ENCODE results near the gene RXRA. TPM values are rescaled to one million over a fixed set of nuclear protein-coding genes. Genes with fewer than 3 reads are reported as not detected.

The RXRA gene
- total RNA-seq, 1 donor from 2014 or later: 33.4 TPM

GRCh38 chr9:134346151-134346550 is 19.9 kb downstream of the RXRA start:
- Histone ChIP-seq H3K79me2 (ENCODE audit: insufficient read depth, low read length) (peaks cover 100% of the 10 kb centered on the region), H3K9ac (ENCODE audit: low read length) (no peak overlapping the region), H3K27ac (ENCODE audit: low read depth, low read length) (no peak overlapping the region), H3K4me1 (ENCODE audit: insufficient read depth, low read length) (peaks cover 9% of the 10 kb centered on the region), H2AFZ (ENCODE audit: low read depth, low read length) (no peak overlapping the region), H4K20me1 (ENCODE audit: insufficient read depth, low read length) (peaks cover 99% of the 10 kb centered on the region), H3K27me3 (ENCODE audit: insufficient read depth, low read length) (no peaks in the 10 kb centered on the region), H3K9me3 (ENCODE audit: insufficient read depth, low read depth, low read length) (no peaks in the 10 kb centered on the region), H3K4me2 (ENCODE audit: low read length) (no peak overlapping the region), H3K36me3 (ENCODE audit: insufficient read depth, low read length) (no peaks in the 10 kb centered on the region), H3K4me3 (ENCODE audit: insufficient read depth, low read depth, low read length) (no peak overlapping the region)
- no peaks in the 10 kb centered on the region for H3K9me3 Mint-ChIP-seq (ENCODE audit: unreplicated experiment)
- no peak overlapping the region for H3K27ac Mint-ChIP-seq (ENCODE audit: unreplicated experiment)
- peaks cover 17% of the 10 kb centered on the region for H3K4me1 Mint-ChIP-seq (ENCODE audit: low read depth, unreplicated experiment)
- DNase-seq (ENCODE audit: low read depth) (no peak), FAIRE-seq (no peak)
- H3K36me3 Mint-ChIP-seq (ENCODE audit: low read depth, unreplicated experiment): no peaks in the 10 kb centered on the region
- H3K4me3 Mint-ChIP-seq (ENCODE audit: unreplicated experiment): no peak overlapping the region
- no peak for TF ChIP-seq EZH2 (IDR thresholded peaks at IDR 0.05; ENCODE audit: insufficient read depth, low read length)
- TF ChIP-seq, protein P1, sequence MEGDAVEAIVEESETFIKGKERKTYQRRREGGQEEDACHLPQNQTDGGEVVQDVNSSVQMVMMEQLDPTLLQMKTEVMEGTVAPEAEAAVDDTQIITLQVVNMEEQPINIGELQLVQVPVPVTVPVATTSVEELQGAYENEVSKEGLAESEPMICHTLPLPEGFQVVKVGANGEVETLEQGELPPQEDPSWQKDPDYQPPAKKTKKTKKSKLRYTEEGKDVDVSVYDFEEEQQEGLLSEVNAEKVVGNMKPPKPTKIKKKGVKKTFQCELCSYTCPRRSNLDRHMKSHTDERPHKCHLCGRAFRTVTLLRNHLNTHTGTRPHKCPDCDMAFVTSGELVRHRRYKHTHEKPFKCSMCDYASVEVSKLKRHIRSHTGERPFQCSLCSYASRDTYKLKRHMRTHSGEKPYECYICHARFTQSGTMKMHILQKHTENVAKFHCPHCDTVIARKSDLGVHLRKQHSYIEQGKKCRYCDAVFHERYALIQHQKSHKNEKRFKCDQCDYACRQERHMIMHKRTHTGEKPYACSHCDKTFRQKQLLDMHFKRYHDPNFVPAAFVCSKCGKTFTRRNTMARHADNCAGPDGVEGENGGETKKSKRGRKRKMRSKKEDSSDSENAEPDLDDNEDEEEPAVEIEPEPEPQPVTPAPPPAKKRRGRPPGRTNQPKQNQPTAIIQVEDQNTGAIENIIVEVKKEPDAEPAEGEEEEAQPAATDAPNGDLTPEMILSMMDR (IDR thresholded peaks at IDR 0.05; ENCODE audit: insufficient read depth, low read depth, low read length): no peak
- H3K27me3 Mint-ChIP-seq (ENCODE audit: low read depth, unreplicated experiment): no peaks in the 10 kb centered on the region

DNA sequence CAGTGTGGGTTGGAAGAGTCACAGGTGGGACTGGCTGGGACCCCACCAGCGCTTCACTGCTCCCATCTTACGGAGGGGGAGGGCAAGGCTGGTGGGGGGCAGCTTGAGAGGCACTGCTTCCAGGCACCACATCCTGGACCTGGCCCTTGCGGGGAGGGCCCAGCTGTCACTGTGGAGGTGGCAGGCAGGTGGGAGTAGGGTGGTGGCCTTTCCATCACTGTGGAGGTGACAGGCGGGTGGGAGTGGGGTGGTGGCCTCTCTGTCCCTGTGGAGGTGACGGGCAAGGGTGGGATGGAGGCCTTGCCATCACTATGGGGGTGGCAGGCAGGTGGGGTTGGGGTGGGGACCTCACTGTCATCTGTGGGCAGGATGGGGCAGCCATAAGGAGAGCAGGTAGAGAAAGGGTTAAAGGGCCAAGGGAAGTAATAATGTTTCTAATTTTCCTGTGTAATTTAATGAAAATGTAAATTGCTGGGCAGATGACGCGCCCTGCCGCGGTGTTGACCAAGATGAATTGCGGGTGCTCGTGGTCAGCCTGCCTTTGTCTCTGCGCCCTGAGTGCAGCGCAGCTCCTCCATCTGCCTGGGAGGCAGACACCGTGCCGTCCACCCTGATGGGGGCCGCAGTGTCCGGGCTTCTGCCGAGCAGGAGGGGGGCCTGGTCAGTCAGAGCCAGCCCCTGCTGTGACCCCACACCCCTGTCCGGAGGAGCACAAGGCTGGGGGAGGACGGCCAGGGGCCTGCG is 20.8 kb downstream of the RXRA start:
- H3K36me3 ChIP-seq (ENCODE audit: insufficient read depth, low read length): no peaks in the 10 kb centered on the region
- Mint-ChIP-seq H3K4me1 (ENCODE audit: low read depth, unreplicated experiment) (peaks cover 17% of the 10 kb centered on the region), H3K27ac (ENCODE audit: unreplicated experiment) (no peak overlapping the region), H3K27me3 (ENCODE audit: low read depth, unreplicated experiment) (no peaks in the 10 kb centered on the region), H3K36me3 (ENCODE audit: low read depth, unreplicated experiment) (no peaks in the 10 kb centered on the region), H3K4me3 (ENCODE audit: unreplicated experiment) (no peak overlapping the region), H3K9me3 (ENCODE audit: unreplicated experiment) (no peaks in the 10 kb centered on the region)
- no peaks in the 10 kb centered on the region for H3K27me3 ChIP-seq (ENCODE audit: insufficient read depth, low read length)
- no peak overlapping the region for H3K27ac ChIP-seq (ENCODE audit: low read depth, low read length)
- no peak overlapping the region for H3K9ac ChIP-seq (ENCODE audit: low read length)
- TF ChIP-seq, protein P1 (IDR thresholded peaks at IDR 0.05; ENCODE audit: insufficient read depth, low read depth, low read length): no peak
- TF ChIP-seq EZH2 (IDR thresholded peaks at IDR 0.05; ENCODE audit: insufficient read depth, low read length): no peak
- H3K9me3 ChIP-seq (ENCODE audit: insufficient read depth, low read depth, low read length): no peaks in the 10 kb centered on the region
- no peak for DNase-seq (ENCODE audit: low read depth)
- no peak overlapping the region for H3K4me3 ChIP-seq (ENCODE audit: insufficient read depth, low read depth, low read length)
- no peak overlapping the region for H2AFZ ChIP-seq (ENCODE audit: low read depth, low read length)
- H3K4me1 ChIP-seq (ENCODE audit: insufficient read depth, low read length): peaks cover 9% of the 10 kb centered on the region
- FAIRE-seq: no peak
- H3K79me2 ChIP-seq (ENCODE audit: insufficient read depth, low read length): peaks cover 98% of the 10 kb centered on the region
- H3K4me2 ChIP-seq (ENCODE audit: low read length): no peak overlapping the region
- peaks cover 99% of the 10 kb centered on the region for H4K20me1 ChIP-seq (ENCODE audit: insufficient read depth, low read length)

DNA sequence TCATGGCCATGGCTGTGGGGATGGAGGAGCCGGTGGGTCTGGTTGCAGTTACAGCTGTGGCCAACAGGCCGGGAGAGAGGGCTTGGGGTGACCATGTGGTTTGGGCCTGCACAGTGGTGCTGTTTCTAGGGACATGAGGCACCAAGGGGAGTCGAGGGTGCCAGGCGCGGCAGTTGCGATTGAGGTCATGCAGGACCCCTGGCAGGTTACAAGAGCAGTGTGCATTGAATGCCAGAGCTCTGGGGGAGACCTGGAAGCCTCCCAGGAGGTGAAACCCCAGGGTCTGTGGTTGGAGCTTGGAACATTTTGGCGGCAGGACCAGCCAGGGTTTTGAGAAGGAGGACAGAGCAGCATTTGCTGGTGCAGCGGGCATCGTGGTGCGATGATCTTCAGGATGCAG is 21.7 kb downstream of the RXRA start:
- no peaks in the 10 kb centered on the region for H3K9me3 Mint-ChIP-seq (ENCODE audit: unreplicated experiment)
- TF ChIP-seq, protein P1 (IDR thresholded peaks at IDR 0.05; ENCODE audit: insufficient read depth, low read depth, low read length): no peak
- no peak for TF ChIP-seq EZH2 (IDR thresholded peaks at IDR 0.05; ENCODE audit: insufficient read depth, low read length)
- H3K27me3 Mint-ChIP-seq (ENCODE audit: low read depth, unreplicated experiment): no peaks in the 10 kb centered on the region
- Histone ChIP-seq H3K9me3 (ENCODE audit: insufficient read depth, low read depth, low read length) (no peaks in the 10 kb centered on the region), H4K20me1 (ENCODE audit: insufficient read depth, low read length) (peaks cover 99% of the 10 kb centered on the region), H3K79me2 (ENCODE audit: insufficient read depth, low read length) (peaks cover 97% of the 10 kb centered on the region), H3K4me3 (ENCODE audit: insufficient read depth, low read depth, low read length) (no peak overlapping the region), H3K27ac (ENCODE audit: low read depth, low read length) (no peak overlapping the region), H2AFZ (ENCODE audit: low read depth, low read length) (no peak overlapping the region), H3K4me1 (ENCODE audit: insufficient read depth, low read length) (peaks cover 9% of the 10 kb centered on the region), H3K27me3 (ENCODE audit: insufficient read depth, low read length) (no peaks in the 10 kb centered on the region), H3K9ac (ENCODE audit: low read length) (no peak overlapping the region), H3K4me2 (ENCODE audit: low read length) (no peak overlapping the region), H3K36me3 (ENCODE audit: insufficient read depth, low read length) (no peaks in the 10 kb centered on the region)
- no peak overlapping the region for H3K4me3 Mint-ChIP-seq (ENCODE audit: unreplicated experiment)
- peak overlapping the region; percentile 41 for H3K27ac Mint-ChIP-seq (ENCODE audit: unreplicated experiment)
- no peak for FAIRE-seq
- H3K4me1 Mint-ChIP-seq (ENCODE audit: low read depth, unreplicated experiment): peaks cover 14% of the 10 kb centered on the region
- no peak for DNase-seq (ENCODE audit: low read depth)
- H3K36me3 Mint-ChIP-seq (ENCODE audit: low read depth, unreplicated experiment): no peaks in the 10 kb centered on the region

Measured in astrocyte (in vitro differentiated cells and primary cell).